ENCODE data around the gene CHRNA5. TPM values are rescaled to one million over a fixed set of nuclear protein-coding genes. Genes with fewer than 3 reads are reported as not detected.

The CHRNA5 gene
- total and polyA plus RNA-seq, 12 donors, result 0.18 to 1.7 (median 1.3) TPM; not detected in 1

- Histone ChIP-seq H3K4me3 (no peak overlapping the region), H3K4me1 (replicated peaks in 1 of 2) (peaks cover 0 to 11% of the 10 kb centered on the region in 2 donors), H3K9me3 (replicated peaks in 1 of 3) (no peaks in the 10 kb centered on the region), H3K27ac (no peak overlapping the region), H3K36me3 (replicated peaks in 1 of 2) (no peaks in the 10 kb centered on the region), H3K27me3 (peaks cover 25% of the 10 kb centered on the region)
- WGBS, 4 donors, result 85 to 91% (median 88%) methylated on average over 7 of the region's 7 CpGs
- DNase-seq, result peak in 2 of 7 donors; percentile 5 to 41
- intact Hi-C loops (cut with DNase I), result no loop called here
- TF ChIP-seq POLR2A (IDR thresholded peaks at IDR 0.05) (no peak), CTCF (IDR thresholded peaks at IDR 0.05) (no peak)
These were observed 58.6 kb downstream of the CHRNA5 start for GRCh38 chr15:78623786-78624497.

GRCh38 chr15:78624651-78625590, 59.6 kb downstream of the CHRNA5 start:
- H3K4me1 ChIP-seq (replicated peaks in 1 of 2), result peaks cover 0 to 11% of the 10 kb centered on the region in 2 donors
- no peak overlapping the region for H3K4me3 ChIP-seq
- intact Hi-C loops (cut with DNase I), result no loop called here
- no peaks in the 10 kb centered on the region for H3K36me3 ChIP-seq (replicated peaks in 1 of 2)
- 81 to 94% (median 83%) methylated on average over 10 to 17 of the region's 17 CpGs for WGBS, 4 donors
- peak overlapping the region in 1 of 5 donors; percentile 47 for H3K27ac ChIP-seq
- peaks cover 15% of the 10 kb centered on the region for H3K27me3 ChIP-seq
- H3K9me3 ChIP-seq (replicated peaks in 1 of 3), result no peaks in the 10 kb centered on the region
- TF ChIP-seq POLR2A (IDR thresholded peaks at IDR 0.05) (no peak), CTCF (IDR thresholded peaks at IDR 0.05) (no peak)
- DNase-seq, result peak in 1 of 7 donors; percentile 47

- peaks cover 7% of the 10 kb centered on the region for H3K27me3 ChIP-seq
- intact Hi-C loops (cut with DNase I), result no loop called here
- H3K36me3 ChIP-seq (replicated peaks in 1 of 2), result no peaks in the 10 kb centered on the region
- no peak for TF ChIP-seq POLR2A (IDR thresholded peaks at IDR 0.05)
- no peak for TF ChIP-seq CTCF (IDR thresholded peaks at IDR 0.05)
- WGBS, 4 donors, result 55 to 64% (median 58%) methylated on average over 9 to 12 of the region's 12 CpGs
- H3K9me3 ChIP-seq (replicated peaks in 1 of 3), result no peaks in the 10 kb centered on the region
- no peak overlapping the region for H3K4me3 ChIP-seq
- DNase-seq, result peak in 5 of 7 donors; percentile 29 to 87 (median 42)
- peak overlapping the region in 1 of 5 donors; percentile 47 for H3K27ac ChIP-seq
- peaks cover 0 to 2% of the 10 kb centered on the region in 2 donors for H3K4me1 ChIP-seq (replicated peaks in 1 of 2)
These were observed 60.4 kb downstream of the CHRNA5 start for GRCh38 chr15:78625606-78626280.

All from adrenal gland (tissue), 12 donors.